Activated T-cell treated with anti-CD3 and anti-CD28 coated beads, Interleukin-2, amount 50 U/mL, for 24 hours (primary cell): ENCODE results near the gene DDX31.

ENCODE experiments used
- DNase-seq: peaks from one replicate; pipeline ENCODE4 v3.0.0-alpha.2; 2020
- H3K27ac Mint-ChIP-seq: 2 replicates; pipeline ENCODE4 v1.8.0; 2020; ENCODE audit warnings: mild to moderate bottlenecking, mixed read lengths
- H3K27me3 Mint-ChIP-seq: 2 replicates; pipeline ENCODE4 v1.8.0; 2020; ENCODE audit warnings: mixed read lengths
- H3K36me3 Mint-ChIP-seq: 2 replicates; pipeline ENCODE4 v1.8.0; 2020; ENCODE audit warnings: low read depth, mixed read lengths
- H3K4me1 Mint-ChIP-seq: 2 replicates; pipeline ENCODE4 v1.8.0; 2020; ENCODE audit warnings: low read depth, mixed read lengths
- H3K4me3 Mint-ChIP-seq: 2 replicates; pipeline ENCODE4 v1.8.0; 2020; ENCODE audit warnings: mild to moderate bottlenecking, moderate library complexity, mixed read lengths
- H3K9me3 Mint-ChIP-seq: 2 replicates; pipeline ENCODE4 v1.8.0; 2020; ENCODE audit warnings: mixed read lengths

Gene DDX31

GRCh38 chr9:132556235-132556634, 113.5 kb downstream of the DDX31 start:
- peaks cover 4% of the 10 kb centered on the region for H3K9me3 Mint-ChIP-seq
- H3K4me1 Mint-ChIP-seq, result no peaks in the 10 kb centered on the region
- H3K27me3 Mint-ChIP-seq, result peaks cover 31% of the 10 kb centered on the region
- H3K36me3 Mint-ChIP-seq, result no peaks in the 10 kb centered on the region
- H3K4me3 Mint-ChIP-seq, result no peak overlapping the region
- H3K27ac Mint-ChIP-seq, result no peak overlapping the region
- DNase-seq, result no peak

DNA sequence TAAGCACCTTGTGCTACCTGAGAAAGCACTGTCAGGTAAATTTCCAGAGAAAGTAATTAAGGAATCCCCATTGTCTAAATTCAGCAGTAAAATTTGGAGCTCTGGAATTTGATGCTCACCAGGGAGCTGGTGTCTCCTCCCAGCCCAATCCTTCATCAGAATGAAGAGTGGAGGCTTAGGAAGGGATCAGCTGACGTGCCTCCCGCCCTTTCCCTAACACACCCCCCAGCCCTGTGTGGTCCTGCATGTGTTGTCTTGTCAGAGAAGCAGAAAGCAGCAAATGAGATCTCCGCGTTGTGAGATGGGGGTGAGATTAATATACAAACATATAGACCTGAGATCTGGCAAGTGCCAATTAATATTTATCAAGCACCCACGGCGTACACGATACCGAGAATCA, 114.3 kb downstream of the DDX31 start:
- DNase-seq, result no peak
- Mint-ChIP-seq H3K36me3 (no peaks in the 10 kb centered on the region), H3K4me3 (no peak overlapping the region), H3K4me1 (no peaks in the 10 kb centered on the region), H3K27me3 (peaks cover 24% of the 10 kb centered on the region), H3K27ac (no peak overlapping the region), H3K9me3 (peaks cover 4% of the 10 kb centered on the region)

DNA sequence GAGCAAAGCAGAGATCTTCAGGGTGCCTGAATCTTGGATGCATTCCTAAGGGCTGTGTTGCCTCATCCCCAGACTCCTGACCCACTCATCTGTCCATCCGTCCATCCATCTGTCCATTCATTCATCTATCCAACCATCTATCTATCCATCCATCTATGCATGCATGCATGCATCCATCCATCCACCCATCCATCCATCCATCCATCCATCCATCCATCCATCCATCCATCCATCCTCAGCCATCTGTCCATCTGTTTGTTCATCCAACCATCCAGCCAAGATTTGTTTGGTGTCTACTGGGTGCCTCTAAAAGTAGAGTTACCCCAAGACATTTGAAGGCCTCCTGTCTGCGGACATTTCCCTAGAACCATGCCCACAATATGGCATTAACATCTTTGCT, 115.0 kb downstream of the DDX31 start:
- no peaks in the 10 kb centered on the region for H3K4me1 Mint-ChIP-seq
- H3K27ac Mint-ChIP-seq, result no peak overlapping the region
- H3K9me3 Mint-ChIP-seq, result peaks cover 4% of the 10 kb centered on the region
- peaks cover 19% of the 10 kb centered on the region for H3K27me3 Mint-ChIP-seq
- no peak overlapping the region for H3K4me3 Mint-ChIP-seq
- no peaks in the 10 kb centered on the region for H3K36me3 Mint-ChIP-seq
- no peak for DNase-seq

GRCh38 chr9:132552041-132552440, 117.7 kb downstream of the DDX31 start:
- Mint-ChIP-seq H3K4me1 (no peaks in the 10 kb centered on the region), H3K9me3 (no peaks in the 10 kb centered on the region)

DNA sequence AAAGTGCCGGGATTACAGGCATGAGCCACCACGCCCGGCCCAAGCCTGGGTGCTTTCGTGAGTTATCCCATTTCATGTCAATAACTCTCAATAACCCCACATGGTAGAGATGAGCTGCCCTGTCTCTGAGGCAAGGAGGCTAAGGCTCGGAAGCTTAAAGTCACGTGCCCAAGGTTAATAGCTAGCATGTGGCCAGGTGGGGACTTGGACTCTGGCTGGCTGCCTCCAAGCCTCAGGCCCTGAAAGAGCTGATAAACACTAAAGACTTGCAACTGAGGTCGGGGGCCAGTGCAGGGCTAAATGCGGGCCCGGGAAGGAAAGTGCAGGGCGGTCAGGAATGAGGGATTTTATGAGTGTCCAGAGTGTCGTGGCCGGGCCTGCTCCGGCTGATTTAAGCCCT, 118.2 kb downstream of the DDX31 start:
- H3K4me3 Mint-ChIP-seq, result no peak overlapping the region
- DNase-seq, result no peak
- peaks cover 16% of the 10 kb centered on the region for H3K27me3 Mint-ChIP-seq
- no peaks in the 10 kb centered on the region for H3K9me3 Mint-ChIP-seq
- H3K36me3 Mint-ChIP-seq, result no peaks in the 10 kb centered on the region
- H3K27ac Mint-ChIP-seq, result no peak overlapping the region
- no peaks in the 10 kb centered on the region for H3K4me1 Mint-ChIP-seq

More at GRCh38 chr9:132552041-132552440, 117.7 kb downstream of the DDX31 start:
- Mint-ChIP-seq H3K36me3 (no peaks in the 10 kb centered on the region), H3K27me3 (peaks cover 16% of the 10 kb centered on the region), H3K27ac (no peak overlapping the region), H3K4me3 (no peak overlapping the region)
- DNase-seq, result no peak

- no peak overlapping the region for H3K4me3 Mint-ChIP-seq
- no peak overlapping the region for H3K27ac Mint-ChIP-seq
- peaks cover 31% of the 10 kb centered on the region for H3K27me3 Mint-ChIP-seq
- no peak for DNase-seq
- no peaks in the 10 kb centered on the region for H3K4me1 Mint-ChIP-seq
- H3K36me3 Mint-ChIP-seq, result no peaks in the 10 kb centered on the region
- no peaks in the 10 kb centered on the region for H3K9me3 Mint-ChIP-seq
Measured at GRCh38 chr9:132548751-132549640, 120.8 kb downstream of the DDX31 start.

GRCh38 chr9:132547976-132548730, 121.6 kb downstream of the DDX31 start:
- H3K36me3 Mint-ChIP-seq, result no peaks in the 10 kb centered on the region
- H3K9me3 Mint-ChIP-seq, result no peaks in the 10 kb centered on the region
- DNase-seq, result no peak
- no peaks in the 10 kb centered on the region for H3K4me1 Mint-ChIP-seq
- no peak overlapping the region for H3K27ac Mint-ChIP-seq
- H3K27me3 Mint-ChIP-seq, result peaks cover 31% of the 10 kb centered on the region
- no peak overlapping the region for H3K4me3 Mint-ChIP-seq

DNA sequence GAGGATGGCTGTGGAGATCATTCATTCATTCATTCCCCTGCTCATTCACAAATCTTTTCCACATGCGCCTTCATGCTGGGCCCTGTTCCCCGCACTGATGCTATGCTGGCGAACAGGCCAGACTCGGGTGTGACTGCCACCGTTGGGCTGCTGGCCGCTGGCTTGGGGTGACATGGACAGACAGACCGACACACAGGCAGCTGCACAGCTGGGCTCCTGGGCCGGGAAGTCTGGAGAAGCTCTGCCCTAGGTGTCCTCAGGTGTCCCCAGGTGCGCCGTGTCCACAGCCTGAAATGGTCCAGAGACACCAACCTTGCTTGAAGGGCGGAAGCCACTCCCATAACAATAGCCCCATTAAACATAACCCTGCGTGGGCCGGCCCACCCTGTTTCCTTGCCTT, 122.3 kb downstream of the DDX31 start:
- DNase-seq, result no peak
- H3K4me1 Mint-ChIP-seq, result no peaks in the 10 kb centered on the region
- H3K4me3 Mint-ChIP-seq, result no peak overlapping the region
- no peaks in the 10 kb centered on the region for H3K36me3 Mint-ChIP-seq
- H3K9me3 Mint-ChIP-seq, result no peaks in the 10 kb centered on the region
- peaks cover 31% of the 10 kb centered on the region for H3K27me3 Mint-ChIP-seq
- no peak overlapping the region for H3K27ac Mint-ChIP-seq

DNA sequence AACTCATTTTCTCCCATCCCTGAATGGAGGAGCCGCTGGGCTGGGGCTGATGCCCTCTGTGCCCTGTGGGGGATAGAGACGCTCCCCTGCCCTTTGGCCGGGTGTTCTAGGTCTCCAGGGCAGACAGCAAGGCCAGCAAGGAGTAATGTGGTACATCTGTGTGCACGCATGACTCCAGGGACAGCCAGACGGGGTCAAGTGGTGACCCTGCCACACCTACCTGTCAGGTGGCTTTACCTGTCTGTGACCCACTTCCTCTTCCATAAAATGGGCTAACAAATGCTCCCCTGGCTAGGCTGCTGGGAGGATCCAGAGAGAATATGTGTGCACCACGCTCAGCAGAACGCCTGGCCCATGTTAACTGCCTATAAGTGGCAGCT, 122.7 kb downstream of the DDX31 start:
- Mint-ChIP-seq H3K4me3 (no peak overlapping the region), H3K4me1 (no peaks in the 10 kb centered on the region), H3K27ac (no peak overlapping the region), H3K36me3 (no peaks in the 10 kb centered on the region), H3K27me3 (peaks cover 31% of the 10 kb centered on the region), H3K9me3 (no peaks in the 10 kb centered on the region)
- no peak for DNase-seq

DNA sequence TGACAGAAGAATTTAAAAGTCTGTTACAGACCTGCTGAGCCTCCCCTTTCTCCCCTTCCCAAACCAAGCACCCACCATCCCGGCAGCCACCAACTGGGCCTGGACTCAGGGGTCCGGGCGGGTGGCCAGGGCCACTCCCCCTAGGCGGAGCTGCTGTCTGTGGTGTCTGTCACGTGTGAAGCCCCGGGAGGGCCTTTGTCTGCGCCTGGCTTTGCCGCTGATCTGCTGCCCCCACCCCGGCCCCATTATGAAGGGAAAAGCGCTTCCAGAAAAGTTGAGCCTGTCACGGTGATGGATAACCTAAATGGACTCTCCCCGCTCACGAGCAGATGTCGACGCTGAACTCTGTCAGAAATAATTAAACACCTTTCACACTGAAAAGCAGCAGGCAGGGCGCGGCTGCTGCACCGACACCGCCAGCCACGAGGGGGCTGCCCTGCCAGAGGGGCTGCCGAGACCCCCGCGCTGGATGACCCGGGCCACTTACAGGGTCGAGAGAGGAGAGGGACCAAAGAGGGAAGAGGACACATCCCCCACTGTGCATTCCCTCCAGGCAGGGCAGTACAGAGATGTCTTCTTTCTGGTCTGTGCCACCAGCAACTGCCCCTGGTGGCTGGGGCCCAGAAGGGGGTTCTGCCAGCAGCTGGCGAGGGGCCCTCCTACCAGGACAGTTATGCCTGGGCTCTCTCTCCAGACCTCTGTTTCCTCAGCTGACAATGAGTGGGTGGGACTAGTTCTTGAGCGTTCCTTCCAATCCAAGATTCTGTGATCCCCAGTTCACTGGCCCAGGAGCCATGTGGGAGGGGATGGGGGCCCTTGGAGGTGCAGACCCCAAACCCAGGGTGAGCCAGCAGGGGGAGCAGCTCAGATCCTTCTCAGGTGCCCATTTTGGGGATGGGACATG, 123.4 kb downstream of the DDX31 start:
- Mint-ChIP-seq H3K4me1 (no peaks in the 10 kb centered on the region), H3K27me3 (peaks cover 31% of the 10 kb centered on the region), H3K4me3 (no peak overlapping the region)

DNA sequence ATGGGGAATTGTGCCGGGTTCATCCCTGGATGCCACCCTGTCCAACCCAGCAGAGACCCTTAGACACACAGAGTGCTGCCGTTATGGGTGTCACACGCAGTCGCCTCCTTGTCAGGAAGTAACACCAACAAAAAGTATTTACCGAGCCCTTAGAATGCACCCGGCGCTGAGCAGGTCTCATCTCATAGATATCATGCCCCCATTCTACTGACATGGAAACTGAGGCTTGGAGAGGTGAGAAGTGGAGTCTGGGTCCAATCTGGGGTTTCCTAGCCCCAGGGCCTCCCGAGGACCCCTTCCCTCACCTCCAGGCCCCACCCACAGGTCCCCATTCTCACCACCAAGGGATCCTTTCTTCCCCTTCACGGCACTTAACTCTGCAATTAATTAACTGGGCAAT, 124.2 kb downstream of the DDX31 start:
- Mint-ChIP-seq H3K27me3 (peaks cover 31% of the 10 kb centered on the region), H3K27ac (no peak overlapping the region), H3K9me3 (no peaks in the 10 kb centered on the region), H3K4me3 (no peak overlapping the region), H3K4me1 (no peaks in the 10 kb centered on the region), H3K36me3 (no peaks in the 10 kb centered on the region)
- DNase-seq, result no peak

More for the DNA sequence above, 123.4 kb downstream of the DDX31 start:
- Mint-ChIP-seq H3K36me3 (no peaks in the 10 kb centered on the region), H3K9me3 (no peaks in the 10 kb centered on the region), H3K27ac (no peak overlapping the region)
- DNase-seq, result no peak

GRCh38 chr9:132543960-132544359, 125.8 kb downstream of the DDX31 start:
- H3K27ac Mint-ChIP-seq, result no peak overlapping the region
- H3K4me3 Mint-ChIP-seq, result no peak overlapping the region
- no peak for DNase-seq
- no peaks in the 10 kb centered on the region for H3K9me3 Mint-ChIP-seq
- H3K36me3 Mint-ChIP-seq, result no peaks in the 10 kb centered on the region
- no peaks in the 10 kb centered on the region for H3K4me1 Mint-ChIP-seq
- H3K27me3 Mint-ChIP-seq, result peaks cover 31% of the 10 kb centered on the region

GRCh38 chr9:132543251-132543650, 126.5 kb downstream of the DDX31 start:
- no peak for DNase-seq
- H3K4me1 Mint-ChIP-seq, result no peaks in the 10 kb centered on the region
- no peaks in the 10 kb centered on the region for H3K9me3 Mint-ChIP-seq
- no peaks in the 10 kb centered on the region for H3K36me3 Mint-ChIP-seq
- H3K27me3 Mint-ChIP-seq, result peaks cover 31% of the 10 kb centered on the region
- no peak overlapping the region for H3K4me3 Mint-ChIP-seq
- no peak overlapping the region for H3K27ac Mint-ChIP-seq
